A673 (cell line): ENCODE results near the gene TNRC6A.

Source experiments
- CTCF ChIP-seq: fragments of 300-800, 200-600 bp; sonication (generic); conservative IDR thresholded peaks from 2 replicates; pipeline ENCODE4 v1.5.1; 2017; ENCODE audit warnings: low read depth, mild to moderate bottlenecking, antibody characterized with exemption, low read length, moderate library complexity, mixed read lengths
- EZH2 ChIP-seq: fragments of 200-600 bp; sonication (generic); IDR thresholded peaks from 2 replicates; pipeline ENCODE4 v1.6.1; 2017; ENCODE audit warnings: borderline replicate concordance, low read depth, mild to moderate bottlenecking, mixed read lengths, antibody characterized with exemption, low read length; ENCODE audit not compliant: poor library complexity, severe bottlenecking

DNA sequence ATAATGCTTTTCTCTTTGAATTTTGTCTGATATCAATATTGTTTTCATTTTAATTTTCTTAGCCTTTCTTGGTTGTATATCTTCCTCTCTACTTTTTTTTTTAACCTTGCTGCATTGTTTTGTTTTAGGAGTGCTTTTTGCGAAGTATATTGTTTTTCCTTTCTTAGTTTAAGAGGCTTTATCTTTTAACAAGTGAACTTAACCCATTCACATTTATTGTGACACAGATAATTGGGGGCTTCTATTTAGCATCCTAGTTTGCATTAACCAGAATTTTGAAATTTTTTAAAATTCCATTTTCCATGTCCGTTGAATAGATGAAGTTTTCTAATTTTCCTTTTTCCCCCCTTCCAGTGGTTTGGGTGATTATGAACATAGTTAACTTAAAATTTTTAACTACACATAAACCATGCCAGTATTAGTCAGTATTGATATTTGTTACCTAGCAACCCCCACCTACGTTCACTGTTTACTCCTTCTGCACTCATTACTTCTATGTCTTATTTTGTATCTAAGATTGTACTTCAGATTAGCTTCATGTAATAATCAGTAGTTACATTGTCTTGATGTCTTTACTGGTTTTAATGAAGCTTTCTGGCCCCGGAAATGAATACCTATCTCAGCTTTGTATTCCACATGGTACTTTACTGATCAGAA, 44.4 kb downstream of the TNRC6A start:
- TF ChIP-seq CTCF: no peak
- no peak for TF ChIP-seq EZH2
